WTC11 (cell line): Measurements from ENCODE around the gene IRF1. TPM values are rescaled to one million over a fixed set of nuclear protein-coding genes. Genes with fewer than 3 reads are reported as not detected.

Experiments used
- ATAC-seq: fragments of 200-7000 bp; cut with Tn5 transposase; 2 replicates; pipeline ENCODE4 v1.10.0; 2021; ENCODE audit warnings: mild to moderate bottlenecking, moderate library complexity
- CTCF ChIA-PET: fragments of 300-600 bp; sonication (Branson Sonifier 250); formaldehyde crosslinking; loops from one replicate; lab custom pipeline; 2021; ENCODE audit warnings: antibody characterized with exemption; lab: Charles Lee
- POLR2A ChIA-PET: fragments of 350-600 bp; sonication (Branson Sonifier 250); formaldehyde crosslinking; loops from one replicate; lab custom pipeline; 2021; ENCODE audit warnings: antibody characterized with exemption; lab: Charles Lee
- DNase-seq: peaks from one replicate; pipeline ENCODE4 v3.0.0; 2021; ENCODE audit warnings: low spot score
- H3K27ac Mint-ChIP-seq: 2 replicates; pipeline ENCODE4 v1.8.0; 2021; ENCODE audit warnings: mixed read lengths
- H3K27me3 Mint-ChIP-seq: 2 replicates; pipeline ENCODE4 v1.8.0; 2021; ENCODE audit warnings: low read depth, mild to moderate bottlenecking, moderate library complexity, mixed read lengths
- H3K36me3 Mint-ChIP-seq: 2 replicates; pipeline ENCODE4 v1.8.0; 2021; ENCODE audit warnings: mixed read lengths
- H3K4me1 Mint-ChIP-seq: 2 replicates; pipeline ENCODE4 v1.8.0; 2022; ENCODE audit warnings: mixed read lengths
- H3K4me3 Mint-ChIP-seq: 2 replicates; pipeline ENCODE4 v1.8.0; 2021; ENCODE audit warnings: mild to moderate bottlenecking, moderate library complexity, mixed read lengths
- H3K9me3 Mint-ChIP-seq: 2 replicates; pipeline ENCODE4 v1.8.0; 2021; ENCODE audit warnings: mixed read lengths
- ATF2 ChIP-seq: sonication (generic); formaldehyde crosslinking; IDR thresholded peaks from 2 replicates; pipeline ENCODE4 v1.8.1; 2022; ENCODE audit warnings: low read depth, missing genetic modification reagents, borderline replicate concordance
- ATF6 ChIP-seq: sonication (generic); formaldehyde crosslinking; IDR thresholded peaks from 2 replicates; pipeline ENCODE4 v1.8.1; 2023; ENCODE audit warnings: mild to moderate bottlenecking, missing genetic modification reagents
- CREB1 ChIP-seq: sonication (generic); formaldehyde crosslinking; IDR thresholded peaks from 2 replicates; pipeline ENCODE4 v1.8.0; 2023; ENCODE audit warnings: mild to moderate bottlenecking, missing genetic modification reagents
- CTCF ChIP-seq: fragments of 200-600 bp; IDR thresholded peaks from 2 replicates; pipeline ENCODE4 v1.8.0; 2022; ENCODE audit warnings: antibody characterized with exemption
- ERG ChIP-seq: fragments of 250-450 bp; sonication (Bioruptor Pico); IDR thresholded peaks from 2 replicates; pipeline ENCODE4 v1.8.0; 2021; ENCODE audit warnings: mild to moderate bottlenecking
- FOXJ3 ChIP-seq: sonication (generic); formaldehyde crosslinking; IDR thresholded peaks from 2 replicates; pipeline ENCODE4 v1.9.0; 2021; ENCODE audit warnings: missing genetic modification reagents, mild to moderate bottlenecking, borderline replicate concordance
- FOXP4 ChIP-seq: sonication (generic); formaldehyde crosslinking; IDR thresholded peaks from 2 replicates; pipeline ENCODE4 v1.8.0; 2022; ENCODE audit warnings: mild to moderate bottlenecking, missing genetic modification reagents
- IRF1 ChIP-seq: sonication (generic); formaldehyde crosslinking; IDR thresholded peaks from 2 replicates; pipeline ENCODE4 v1.8.0; 2023; ENCODE audit warnings: missing genetic modification reagents
- MAX ChIP-seq: sonication (generic); formaldehyde crosslinking; IDR thresholded peaks from 2 replicates; pipeline ENCODE4 v1.8.0; 2022; ENCODE audit warnings: mild to moderate bottlenecking, missing genetic modification reagents
- NFYB ChIP-seq: sonication (generic); formaldehyde crosslinking; conservative IDR thresholded peaks from 2 replicates; pipeline ENCODE4 v1.8.0; 2022; ENCODE audit warnings: low read depth, missing genetic modification reagents
- NR1H2 ChIP-seq: sonication (generic); formaldehyde crosslinking; IDR thresholded peaks from 2 replicates; pipeline ENCODE4 v1.9.0; 2021; ENCODE audit warnings: mild to moderate bottlenecking, moderate library complexity, missing genetic modification reagents
- STAT6 ChIP-seq: sonication (generic); formaldehyde crosslinking; conservative IDR thresholded peaks from 2 replicates; pipeline ENCODE4 v1.8.1; 2023; ENCODE audit warnings: mild to moderate bottlenecking, low read depth, missing genetic modification reagents, moderate library complexity
- ZBTB43 ChIP-seq: sonication (generic); formaldehyde crosslinking; IDR thresholded peaks from 2 replicates; pipeline ENCODE4 v1.8.1; 2023; ENCODE audit warnings: mild to moderate bottlenecking, missing genetic modification reagents
- ZNF512 ChIP-seq: sonication (generic); formaldehyde crosslinking; IDR thresholded peaks from 2 replicates; pipeline ENCODE4 v1.8.1; 2022; ENCODE audit warnings: missing genetic modification reagents, borderline replicate concordance
- ZSCAN18 ChIP-seq: fragments of 250-450 bp; sonication (Bioruptor Pico); IDR thresholded peaks from 2 replicates; pipeline ENCODE4 v2.1.2; 2022; ENCODE audit warnings: mild to moderate bottlenecking, moderate library complexity
- total RNA-seq: library from RNA; stranded (reverse); gene quantifications from 3 replicates; pipeline ENCODE4 v1.2.3, GENCODE V29; 2021

Gene IRF1
- total RNA-seq, 1 experiment from 2014 or later: 8.8 TPM

- TF ChIP-seq NR1H2 (CRISPR knock-in tag) (no peak), ZNF512 (no peak), FOXJ3 (CRISPR knock-in tag) (no peak), ATF2 (CRISPR knock-in tag) (no peak), FOXP4 (CRISPR knock-in tag) (no peak), NFYB (CRISPR knock-in tag) (no peak)
Observed at GRCh38 chr5:132436936-132437335, 53.6 kb downstream of the IRF1 start (continued).

GRCh38 chr5:132435886-132436285 is 54.7 kb downstream of the IRF1 start:
- Mint-ChIP-seq H3K4me1 (peaks cover 21% of the 10 kb centered on the region), H3K9me3 (no peaks in the 10 kb centered on the region), H3K4me3 (no peak overlapping the region), H3K27ac (no peak overlapping the region), H3K27me3 (no peaks in the 10 kb centered on the region), H3K36me3 (no peaks in the 10 kb centered on the region)
- DNase-seq (no peak), ATAC-seq (no peak)
- no peak for TF ChIP-seq IRF1 (CRISPR knock-in tag)
- no peak for TF ChIP-seq ZSCAN18 (CRISPR knock-in tag)
- TF ChIP-seq ZNF512: no peak
- TF ChIP-seq CREB1 (CRISPR knock-in tag): no peak
- TF ChIP-seq CTCF: no peak
- TF ChIP-seq ZBTB43 (CRISPR knock-in tag): no peak
- no peak for TF ChIP-seq STAT6 (CRISPR knock-in tag)
- TF ChIP-seq ATF6 (CRISPR knock-in tag): no peak
- TF ChIP-seq NFYB (CRISPR knock-in tag): no peak
- TF ChIP-seq MAX (CRISPR knock-in tag): no peak
- no peak for TF ChIP-seq ERG (CRISPR knock-in tag)
- CTCF ChIA-PET: interaction anchor here (1.9 kb wide), 1 partner anchor 9 kb away, joined by 4 read pairs; no protein-coding TSS in a partner anchor
- POLR2A ChIA-PET: no interaction called here
